ENCODE data around the gene CCDC18.

Gene CCDC18

GRCh38 chr1:93323185-93323820 lies 142.8 kb downstream of the CCDC18 start:
- H3K4me1 Mint-ChIP-seq: no peaks in the 10 kb centered on the region
- no peak overlapping the region for H3K27ac Mint-ChIP-seq
- DNase-seq: no peak
- peaks cover 6 to 22% of the 10 kb centered on the region in 2 donors for H3K36me3 Mint-ChIP-seq
- H3K4me3 Mint-ChIP-seq: no peak overlapping the region
- no peaks in the 10 kb centered on the region for H3K9me3 Mint-ChIP-seq
- no peaks in the 10 kb centered on the region for H3K27me3 Mint-ChIP-seq
- no peak for ATAC-seq (replicated peaks)

DNA sequence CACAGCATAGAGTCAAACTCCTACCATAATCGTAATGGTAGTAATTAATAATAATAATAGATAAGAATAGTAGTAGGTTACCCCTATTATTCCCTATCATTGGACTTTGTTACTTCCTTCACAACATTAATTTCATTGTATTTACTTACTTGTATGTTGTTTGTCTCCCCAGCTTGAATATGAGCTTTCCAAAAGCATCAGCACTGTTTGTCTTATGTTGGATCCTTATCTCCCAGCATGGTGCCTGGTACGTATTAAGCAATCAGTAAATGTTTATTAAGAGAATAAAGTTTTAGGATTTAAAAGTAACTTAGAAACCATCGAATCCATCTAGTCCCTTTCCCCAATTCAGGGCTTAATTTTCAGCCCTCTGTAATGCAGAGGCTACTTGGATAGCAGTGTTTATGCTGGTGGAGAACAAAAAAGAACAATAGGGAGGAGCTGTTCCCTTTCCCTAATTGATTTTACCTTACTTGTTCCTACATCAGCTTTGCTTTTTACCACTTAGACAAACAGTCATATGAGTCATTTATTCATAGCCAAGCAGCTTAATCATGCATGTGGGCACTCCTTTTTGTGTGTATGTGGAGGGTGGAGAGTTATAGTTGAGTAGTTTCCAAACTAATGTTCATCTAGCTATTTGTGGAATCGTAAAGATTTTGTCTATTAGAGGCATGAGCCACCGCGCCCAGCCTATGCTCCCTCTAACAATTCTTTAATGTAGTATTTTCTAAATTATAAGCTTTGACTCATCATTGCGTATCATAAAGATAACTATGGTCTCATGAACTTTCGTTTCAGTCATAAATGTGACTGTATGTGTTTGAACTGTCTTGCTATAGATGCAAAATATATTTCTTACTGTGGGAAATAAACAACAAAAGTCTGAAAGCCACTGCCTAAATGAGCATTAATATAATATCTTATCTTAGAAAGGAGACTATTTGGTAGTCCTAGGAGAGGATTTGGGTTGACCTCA lies 144.3 kb downstream of the CCDC18 start:
- Mint-ChIP-seq H3K27me3 (no peaks in the 10 kb centered on the region), H3K36me3 (peaks cover 5 to 20% of the 10 kb centered on the region in 2 donors), H3K4me3 (no peak overlapping the region), H3K4me1 (peaks cover 2 to 9% of the 10 kb centered on the region in 2 donors), H3K27ac (no peak overlapping the region), H3K9me3 (no peaks in the 10 kb centered on the region)
- no peak for DNase-seq
- no peak for ATAC-seq (replicated peaks)

All from stimulated activated naive B cell treated with anti-CD40 and anti-IgM and Interleukin-4, amounts not matched to agents 10 μg/mL and 1 μg/mL and 100 μg/mL, for 72 hours (primary cell).